ENCODE results near the gene FAM98A. TPM values are rescaled to one million over a fixed set of nuclear protein-coding genes. Genes with fewer than 3 reads are reported as not detected.

FAM98A gene
- polyA plus RNA-seq, 1 donor from 2014 or later: 14.5 TPM

DNA sequence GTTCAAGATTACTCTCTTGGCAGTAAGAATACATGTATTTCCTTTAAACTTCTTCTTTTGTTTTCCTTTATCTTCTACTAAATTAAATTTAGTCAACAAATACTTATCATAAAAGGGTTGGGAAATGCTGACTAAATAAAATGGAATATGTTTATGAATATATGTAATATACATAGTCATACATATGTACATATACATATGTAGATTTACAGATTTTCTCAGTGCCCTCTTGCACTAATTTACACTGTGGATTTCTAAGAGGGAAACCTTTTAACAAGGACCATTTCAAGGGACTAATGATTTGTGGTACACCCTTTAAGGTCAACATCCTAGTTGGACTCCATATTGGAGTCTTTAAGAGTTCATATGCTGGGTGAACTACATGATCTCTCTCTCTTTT is 37.2 kb downstream of the FAM98A start:
- Histone ChIP-seq H3K79me2 (replicated peaks; ENCODE audit: insufficient read depth, low read length) (no peaks in the 10 kb centered on the region), H3K27me3 (ENCODE audit: insufficient read depth, low read depth, low read length) (no peaks in the 10 kb centered on the region), H3K4me2 (ENCODE audit: low read length) (no peak overlapping the region), H3K9me2 (ENCODE audit: insufficient read depth, low read length) (no peaks in the 10 kb centered on the region), H3K9ac (ENCODE audit: low read length) (no peak overlapping the region), H4K20me1 (ENCODE audit: insufficient read depth) (no peaks in the 10 kb centered on the region), H2AFZ (ENCODE audit: low read depth, low read length) (no peak overlapping the region), H3K27ac (ENCODE audit: low read length) (no peak overlapping the region), H3K9me3 (ENCODE audit: low read length) (no peaks in the 10 kb centered on the region), H3F3A (ENCODE audit: insufficient read depth, low read length, poor library complexity, severe bottlenecking) (no peaks in the 10 kb centered on the region), H3K36me3 (ENCODE audit: insufficient read depth, low read length) (no peaks in the 10 kb centered on the region), H3K4me3 (ENCODE audit: low read length) (no peak overlapping the region)
- TF ChIP-seq EZH2 (IDR thresholded peaks at IDR 0.05; ENCODE audit: borderline replicate concordance, insufficient read depth, low read length, poor library complexity, severe bottlenecking) (no peak), TAF1 (IDR thresholded peaks at IDR 0.05; ENCODE audit: low read depth) (no peak), EP300 (conservative IDR thresholded peaks at IDR 0.05; ENCODE audit: poor library complexity, severe bottlenecking) (no peak), MXI1 (conservative IDR thresholded peaks at IDR 0.05; ENCODE audit: poor library complexity, severe bottlenecking) (no peak), RAD21 (conservative IDR thresholded peaks at IDR 0.05) (no peak), POLR2AphosphoS5 (IDR thresholded peaks at IDR 0.05) (no peak), SMC3 (conservative IDR thresholded peaks at IDR 0.05; ENCODE audit: poor library complexity) (no peak)
- TF ChIP-seq, protein P1, sequence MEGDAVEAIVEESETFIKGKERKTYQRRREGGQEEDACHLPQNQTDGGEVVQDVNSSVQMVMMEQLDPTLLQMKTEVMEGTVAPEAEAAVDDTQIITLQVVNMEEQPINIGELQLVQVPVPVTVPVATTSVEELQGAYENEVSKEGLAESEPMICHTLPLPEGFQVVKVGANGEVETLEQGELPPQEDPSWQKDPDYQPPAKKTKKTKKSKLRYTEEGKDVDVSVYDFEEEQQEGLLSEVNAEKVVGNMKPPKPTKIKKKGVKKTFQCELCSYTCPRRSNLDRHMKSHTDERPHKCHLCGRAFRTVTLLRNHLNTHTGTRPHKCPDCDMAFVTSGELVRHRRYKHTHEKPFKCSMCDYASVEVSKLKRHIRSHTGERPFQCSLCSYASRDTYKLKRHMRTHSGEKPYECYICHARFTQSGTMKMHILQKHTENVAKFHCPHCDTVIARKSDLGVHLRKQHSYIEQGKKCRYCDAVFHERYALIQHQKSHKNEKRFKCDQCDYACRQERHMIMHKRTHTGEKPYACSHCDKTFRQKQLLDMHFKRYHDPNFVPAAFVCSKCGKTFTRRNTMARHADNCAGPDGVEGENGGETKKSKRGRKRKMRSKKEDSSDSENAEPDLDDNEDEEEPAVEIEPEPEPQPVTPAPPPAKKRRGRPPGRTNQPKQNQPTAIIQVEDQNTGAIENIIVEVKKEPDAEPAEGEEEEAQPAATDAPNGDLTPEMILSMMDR (IDR thresholded peaks at IDR 0.05; ENCODE audit: poor library complexity, severe bottlenecking): no peak
- TF ChIP-seq, protein P2, sequence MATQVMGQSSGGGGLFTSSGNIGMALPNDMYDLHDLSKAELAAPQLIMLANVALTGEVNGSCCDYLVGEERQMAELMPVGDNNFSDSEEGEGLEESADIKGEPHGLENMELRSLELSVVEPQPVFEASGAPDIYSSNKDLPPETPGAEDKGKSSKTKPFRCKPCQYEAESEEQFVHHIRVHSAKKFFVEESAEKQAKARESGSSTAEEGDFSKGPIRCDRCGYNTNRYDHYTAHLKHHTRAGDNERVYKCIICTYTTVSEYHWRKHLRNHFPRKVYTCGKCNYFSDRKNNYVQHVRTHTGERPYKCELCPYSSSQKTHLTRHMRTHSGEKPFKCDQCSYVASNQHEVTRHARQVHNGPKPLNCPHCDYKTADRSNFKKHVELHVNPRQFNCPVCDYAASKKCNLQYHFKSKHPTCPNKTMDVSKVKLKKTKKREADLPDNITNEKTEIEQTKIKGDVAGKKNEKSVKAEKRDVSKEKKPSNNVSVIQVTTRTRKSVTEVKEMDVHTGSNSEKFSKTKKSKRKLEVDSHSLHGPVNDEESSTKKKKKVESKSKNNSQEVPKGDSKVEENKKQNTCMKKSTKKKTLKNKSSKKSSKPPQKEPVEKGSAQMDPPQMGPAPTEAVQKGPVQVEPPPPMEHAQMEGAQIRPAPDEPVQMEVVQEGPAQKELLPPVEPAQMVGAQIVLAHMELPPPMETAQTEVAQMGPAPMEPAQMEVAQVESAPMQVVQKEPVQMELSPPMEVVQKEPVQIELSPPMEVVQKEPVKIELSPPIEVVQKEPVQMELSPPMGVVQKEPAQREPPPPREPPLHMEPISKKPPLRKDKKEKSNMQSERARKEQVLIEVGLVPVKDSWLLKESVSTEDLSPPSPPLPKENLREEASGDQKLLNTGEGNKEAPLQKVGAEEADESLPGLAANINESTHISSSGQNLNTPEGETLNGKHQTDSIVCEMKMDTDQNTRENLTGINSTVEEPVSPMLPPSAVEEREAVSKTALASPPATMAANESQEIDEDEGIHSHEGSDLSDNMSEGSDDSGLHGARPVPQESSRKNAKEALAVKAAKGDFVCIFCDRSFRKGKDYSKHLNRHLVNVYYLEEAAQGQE (IDR thresholded peaks at IDR 0.05; ENCODE audit: borderline replicate concordance): no peak

GRCh38 chr2:33560017-33560416 is 39.1 kb downstream of the FAM98A start:
- no peaks in the 10 kb centered on the region for H3K9me2 ChIP-seq (ENCODE audit: insufficient read depth, low read length)
- H3K27ac ChIP-seq (ENCODE audit: low read length): no peak overlapping the region
- no peak overlapping the region for H3K9ac ChIP-seq (ENCODE audit: low read length)
- H3K9me3 ChIP-seq (ENCODE audit: low read length): no peaks in the 10 kb centered on the region
- TF ChIP-seq RAD21 (conservative IDR thresholded peaks at IDR 0.05): no peak
- no peak for TF ChIP-seq TAF1 (IDR thresholded peaks at IDR 0.05; ENCODE audit: low read depth)
- TF ChIP-seq MXI1 (conservative IDR thresholded peaks at IDR 0.05; ENCODE audit: poor library complexity, severe bottlenecking): no peak
- no peak for TF ChIP-seq SMC3 (conservative IDR thresholded peaks at IDR 0.05; ENCODE audit: poor library complexity)
- TF ChIP-seq, protein P2 (IDR thresholded peaks at IDR 0.05; ENCODE audit: borderline replicate concordance): no peak
- TF ChIP-seq EP300 (conservative IDR thresholded peaks at IDR 0.05; ENCODE audit: poor library complexity, severe bottlenecking): no peak
- no peak for TF ChIP-seq EZH2 (IDR thresholded peaks at IDR 0.05; ENCODE audit: borderline replicate concordance, insufficient read depth, low read length, poor library complexity, severe bottlenecking)
- no peak for TF ChIP-seq POLR2AphosphoS5 (IDR thresholded peaks at IDR 0.05)
- TF ChIP-seq, protein P1 (IDR thresholded peaks at IDR 0.05; ENCODE audit: poor library complexity, severe bottlenecking): no peak
- H3K36me3 ChIP-seq (ENCODE audit: insufficient read depth, low read length): no peaks in the 10 kb centered on the region
- H3K27me3 ChIP-seq (ENCODE audit: insufficient read depth, low read depth, low read length): no peaks in the 10 kb centered on the region
- H2AFZ ChIP-seq (ENCODE audit: low read depth, low read length): no peak overlapping the region
- no peaks in the 10 kb centered on the region for H3F3A ChIP-seq (ENCODE audit: insufficient read depth, low read length, poor library complexity, severe bottlenecking)
- H4K20me1 ChIP-seq (ENCODE audit: insufficient read depth): no peaks in the 10 kb centered on the region
- no peak overlapping the region for H3K4me3 ChIP-seq (ENCODE audit: low read length)
- no peak overlapping the region for H3K4me2 ChIP-seq (ENCODE audit: low read length)
- H3K79me2 ChIP-seq (replicated peaks; ENCODE audit: insufficient read depth, low read length): no peaks in the 10 kb centered on the region
